ENCODE data around the gene NARS2. TPM values are rescaled to one million over a fixed set of nuclear protein-coding genes. Genes with fewer than 3 reads are reported as not detected.
A peak's percentile ranks its signal among the peaks of the same experiment; 100 is the strongest.
"Not testable (repeated sequence)": the region's sequence is repeated elsewhere in the genome, so short reads cannot be mapped to it uniquely, and the experiment has no call there.

Gene NARS2
- total RNA-seq, 1 donor from 2014 or later: 28.2 TPM

DNA sequence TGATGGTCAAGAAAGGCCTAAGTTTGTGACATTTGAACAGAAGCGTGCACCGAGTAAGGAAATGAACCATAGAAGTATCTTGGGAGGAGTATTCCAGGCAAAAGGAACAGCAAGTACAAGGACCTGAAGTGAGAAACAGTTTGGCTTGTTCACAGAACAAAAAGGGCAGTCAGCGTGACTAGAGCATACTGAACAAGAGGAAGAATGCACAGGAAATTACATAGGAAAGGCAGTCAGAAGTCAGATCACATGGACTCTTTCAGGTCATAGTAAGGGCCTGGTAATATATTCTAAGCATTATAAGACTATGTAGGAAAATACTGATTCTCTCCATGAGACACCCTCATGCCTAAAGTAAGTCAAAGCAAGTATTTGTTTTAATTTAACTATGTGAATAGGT is 104.8 kb downstream of the NARS2 start:
- Mint-ChIP-seq H3K4me3 (no peak overlapping the region), H3K9me3 (no peaks in the 10 kb centered on the region), H3K4me1 (peaks cover 15% of the 10 kb centered on the region), H3K27ac (ENCODE audit: unreplicated experiment) (peak overlapping the region; percentile 87), H3K27me3 (ENCODE audit: low read depth) (no peaks in the 10 kb centered on the region), H3K36me3 (ENCODE audit: low read depth) (peaks cover 10% of the 10 kb centered on the region)
- no peak for DNase-seq (ENCODE audit: low read depth, low spot score)
- TF ChIP-seq, protein P1, sequence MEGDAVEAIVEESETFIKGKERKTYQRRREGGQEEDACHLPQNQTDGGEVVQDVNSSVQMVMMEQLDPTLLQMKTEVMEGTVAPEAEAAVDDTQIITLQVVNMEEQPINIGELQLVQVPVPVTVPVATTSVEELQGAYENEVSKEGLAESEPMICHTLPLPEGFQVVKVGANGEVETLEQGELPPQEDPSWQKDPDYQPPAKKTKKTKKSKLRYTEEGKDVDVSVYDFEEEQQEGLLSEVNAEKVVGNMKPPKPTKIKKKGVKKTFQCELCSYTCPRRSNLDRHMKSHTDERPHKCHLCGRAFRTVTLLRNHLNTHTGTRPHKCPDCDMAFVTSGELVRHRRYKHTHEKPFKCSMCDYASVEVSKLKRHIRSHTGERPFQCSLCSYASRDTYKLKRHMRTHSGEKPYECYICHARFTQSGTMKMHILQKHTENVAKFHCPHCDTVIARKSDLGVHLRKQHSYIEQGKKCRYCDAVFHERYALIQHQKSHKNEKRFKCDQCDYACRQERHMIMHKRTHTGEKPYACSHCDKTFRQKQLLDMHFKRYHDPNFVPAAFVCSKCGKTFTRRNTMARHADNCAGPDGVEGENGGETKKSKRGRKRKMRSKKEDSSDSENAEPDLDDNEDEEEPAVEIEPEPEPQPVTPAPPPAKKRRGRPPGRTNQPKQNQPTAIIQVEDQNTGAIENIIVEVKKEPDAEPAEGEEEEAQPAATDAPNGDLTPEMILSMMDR (conservative IDR thresholded peaks at IDR 0.05): no peak

DNA sequence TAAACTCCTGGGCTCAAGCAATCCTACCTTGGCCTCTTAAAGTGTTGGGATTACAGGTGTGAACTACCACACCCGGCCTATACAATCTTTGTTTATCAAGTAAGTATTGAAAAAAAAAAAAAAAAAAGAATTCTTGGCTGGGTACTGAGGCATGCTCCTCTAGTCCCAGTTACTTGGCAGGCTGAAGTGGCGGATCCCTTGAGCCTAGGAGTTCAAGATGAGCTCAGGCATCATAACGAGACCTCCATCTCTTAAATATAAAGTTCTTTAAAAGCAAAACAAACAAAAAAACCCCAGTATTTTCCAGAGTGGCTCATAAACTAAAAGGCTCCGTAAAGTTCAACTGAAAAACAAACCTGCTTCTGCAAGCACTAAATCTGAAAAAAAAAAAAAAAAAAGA is 106.7 kb downstream of the NARS2 start:
- H3K4me3 Mint-ChIP-seq: no peak overlapping the region
- H3K9me3 Mint-ChIP-seq: no peaks in the 10 kb centered on the region
- H3K27ac Mint-ChIP-seq (ENCODE audit: unreplicated experiment): no peak overlapping the region
- peaks cover 15% of the 10 kb centered on the region for H3K4me1 Mint-ChIP-seq
- no peaks in the 10 kb centered on the region for H3K27me3 Mint-ChIP-seq (ENCODE audit: low read depth)
- H3K36me3 Mint-ChIP-seq (ENCODE audit: low read depth): peaks cover 21% of the 10 kb centered on the region
- no peak for DNase-seq (ENCODE audit: low read depth, low spot score)
- TF ChIP-seq, protein P1 (conservative IDR thresholded peaks at IDR 0.05): no peak

DNA sequence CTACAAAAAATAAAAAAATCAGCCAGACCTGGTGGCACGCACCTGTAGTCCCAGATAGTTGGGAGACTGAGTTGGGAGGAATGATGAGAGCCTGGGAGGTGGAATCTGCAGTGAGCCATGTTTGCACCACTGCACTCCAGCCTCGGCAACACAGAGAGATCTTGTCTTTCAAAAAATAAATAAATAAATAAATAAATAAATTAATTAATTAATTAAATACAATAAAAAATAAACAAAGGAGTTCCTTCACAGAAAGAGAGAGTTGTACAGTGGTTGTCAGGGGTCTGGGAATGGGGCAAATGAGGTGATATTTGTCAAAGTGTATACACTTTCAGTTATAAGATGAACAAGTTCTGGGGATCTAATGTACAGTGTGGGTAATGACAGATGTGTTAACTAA is 107.3 kb downstream of the NARS2 start:
- no peak for DNase-seq (ENCODE audit: low read depth, low spot score)

DNA sequence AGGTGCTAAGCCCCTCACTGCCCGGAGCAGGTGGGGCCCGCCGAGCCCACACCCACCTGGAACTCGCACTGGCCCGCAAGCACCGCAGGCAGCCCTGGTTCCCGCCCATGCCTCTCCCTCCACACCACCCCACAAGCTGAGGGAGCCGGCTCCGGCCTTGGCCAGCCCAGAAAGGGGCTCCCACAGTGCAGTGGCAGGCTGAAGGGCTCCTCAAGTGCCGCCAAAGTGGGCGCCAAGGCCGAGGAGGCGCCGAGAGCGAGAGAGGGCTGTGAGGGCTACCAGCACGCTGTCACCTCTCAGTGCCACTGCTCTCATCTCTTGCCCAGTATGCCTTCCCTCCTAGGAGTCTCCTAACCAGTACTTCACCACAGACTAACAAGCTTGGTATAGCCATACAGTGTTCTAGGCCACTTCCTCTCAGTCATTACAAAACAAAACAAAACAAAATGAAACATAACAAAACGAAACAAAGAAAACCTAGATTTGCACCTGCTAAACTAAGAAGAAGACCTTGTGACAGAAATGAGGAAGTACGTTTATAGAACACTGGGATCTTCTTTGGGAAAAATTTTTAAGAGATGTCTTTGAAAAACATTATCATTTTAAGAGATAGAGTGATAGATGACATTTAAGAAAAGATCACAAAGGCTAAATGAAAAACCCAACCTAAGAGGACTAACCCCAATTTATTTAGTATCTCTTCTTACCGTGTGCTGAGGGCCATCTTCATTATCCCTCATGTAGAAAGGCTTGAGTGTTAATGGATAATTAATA is 109.3 kb downstream of the NARS2 start:
- H3K4me3 Mint-ChIP-seq: no peak overlapping the region
- H3K27me3 Mint-ChIP-seq (ENCODE audit: low read depth): no peaks in the 10 kb centered on the region
- peaks cover 17% of the 10 kb centered on the region for H3K4me1 Mint-ChIP-seq
- no peaks in the 10 kb centered on the region for H3K9me3 Mint-ChIP-seq
- no peak for DNase-seq (ENCODE audit: low read depth, low spot score)
- H3K36me3 Mint-ChIP-seq (ENCODE audit: low read depth): peaks cover 30% of the 10 kb centered on the region
- TF ChIP-seq, protein P1 (conservative IDR thresholded peaks at IDR 0.05): no peak
- H3K27ac Mint-ChIP-seq (ENCODE audit: unreplicated experiment): peak overlapping the region; percentile 25

More for the DNA sequence above, 107.3 kb downstream of the NARS2 start:
- H3K27ac Mint-ChIP-seq (ENCODE audit: unreplicated experiment): no peak overlapping the region
- peaks cover 15% of the 10 kb centered on the region for H3K4me1 Mint-ChIP-seq
- H3K4me3 Mint-ChIP-seq: no peak overlapping the region
- no peaks in the 10 kb centered on the region for H3K9me3 Mint-ChIP-seq
- H3K27me3 Mint-ChIP-seq (ENCODE audit: low read depth): no peaks in the 10 kb centered on the region
- H3K36me3 Mint-ChIP-seq (ENCODE audit: low read depth): peaks cover 21% of the 10 kb centered on the region
- TF ChIP-seq, protein P1 (conservative IDR thresholded peaks at IDR 0.05): no peak

DNA sequence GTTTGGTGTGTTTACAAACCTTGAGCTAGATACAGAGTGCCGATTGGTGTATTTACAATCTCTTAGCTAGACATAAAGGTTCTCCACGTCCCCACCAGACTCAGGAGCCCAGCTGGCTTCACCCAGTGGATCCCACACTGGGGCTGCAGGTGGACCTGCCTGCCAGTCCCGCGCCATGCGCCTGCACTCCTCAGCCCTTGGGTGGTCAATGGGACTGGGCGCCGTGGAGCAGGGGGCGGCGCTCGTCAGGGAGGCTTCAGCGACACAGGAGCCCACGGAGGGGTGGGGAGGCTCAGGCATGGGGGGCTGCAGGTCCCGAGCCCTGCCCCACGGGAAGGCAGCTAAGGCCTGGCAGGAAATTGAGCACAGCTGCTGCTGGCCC is 109.9 kb downstream of the NARS2 start:
- H3K9me3 Mint-ChIP-seq; H3K4me3 Mint-ChIP-seq; DNase-seq (ENCODE audit: low read depth, low spot score); H3K27ac Mint-ChIP-seq (ENCODE audit: unreplicated experiment); H3K27me3 Mint-ChIP-seq (ENCODE audit: low read depth): not testable (repeated sequence)
- peaks cover 33% of the 10 kb centered on the region for H3K36me3 Mint-ChIP-seq (ENCODE audit: low read depth)
- peaks cover 17% of the 10 kb centered on the region for H3K4me1 Mint-ChIP-seq

DNA sequence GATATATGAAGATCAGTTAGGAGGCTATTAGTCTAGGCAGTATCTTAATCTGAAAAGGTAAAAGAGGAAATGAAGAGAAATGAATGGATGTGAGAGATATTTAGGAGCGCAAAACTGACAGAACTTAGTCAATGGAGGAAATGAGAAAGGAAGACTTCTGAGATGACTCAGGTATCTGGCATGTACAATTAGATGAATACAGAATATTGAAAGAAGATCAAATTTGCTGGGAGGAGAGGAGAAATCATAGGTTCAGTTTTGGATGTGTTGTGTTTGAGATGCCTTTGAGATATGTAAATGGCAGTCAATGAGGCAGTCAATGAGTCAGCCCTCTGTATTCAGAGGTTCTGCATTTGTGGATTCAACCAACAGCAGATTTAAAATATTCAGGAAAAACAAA is 114.2 kb downstream of the NARS2 start:
- TF ChIP-seq, protein P1 (conservative IDR thresholded peaks at IDR 0.05): no peak
- H3K4me3 Mint-ChIP-seq: no peak overlapping the region
- H3K4me1 Mint-ChIP-seq: peaks cover 13% of the 10 kb centered on the region
- no peak for DNase-seq (ENCODE audit: low read depth, low spot score)
- H3K9me3 Mint-ChIP-seq: peaks cover 2% of the 10 kb centered on the region
- no peak overlapping the region for H3K27ac Mint-ChIP-seq (ENCODE audit: unreplicated experiment)
- H3K36me3 Mint-ChIP-seq (ENCODE audit: low read depth): peaks cover 37% of the 10 kb centered on the region
- no peaks in the 10 kb centered on the region for H3K27me3 Mint-ChIP-seq (ENCODE audit: low read depth)
